ENCODE data around the gene MYH14.

- TF ChIP-seq CTCF (IDR thresholded peaks at IDR 0.05; ENCODE audit: insufficient read depth, low read length, poor library complexity, severe bottlenecking) = no peak
- no peak for TF ChIP-seq EZH2phosphoT487 (conservative IDR thresholded peaks at IDR 0.05; ENCODE audit: low read length)
Observed at GRCh38 chr19:50332244-50333038, 129.0 kb downstream of the MYH14 start.
